IPS-18c (cell line): Measurements from ENCODE around the gene TMEM225.

Source experiments
- H3K4me3 ChIP-seq: 2 replicates; pipeline ENCODE4 v1.7.0; 2013; ENCODE audit warnings: low read depth, mild to moderate bottlenecking, low read length, moderate library complexity; ENCODE audit not compliant: insufficient read depth
- H3K9me3 ChIP-seq: one replicate; pipeline ENCODE4 v1.6.1; 2013; ENCODE audit warnings: mild to moderate bottlenecking, low read length, moderate library complexity; ENCODE audit not compliant: control insufficient read depth, insufficient read depth

Gene TMEM225

DNA sequence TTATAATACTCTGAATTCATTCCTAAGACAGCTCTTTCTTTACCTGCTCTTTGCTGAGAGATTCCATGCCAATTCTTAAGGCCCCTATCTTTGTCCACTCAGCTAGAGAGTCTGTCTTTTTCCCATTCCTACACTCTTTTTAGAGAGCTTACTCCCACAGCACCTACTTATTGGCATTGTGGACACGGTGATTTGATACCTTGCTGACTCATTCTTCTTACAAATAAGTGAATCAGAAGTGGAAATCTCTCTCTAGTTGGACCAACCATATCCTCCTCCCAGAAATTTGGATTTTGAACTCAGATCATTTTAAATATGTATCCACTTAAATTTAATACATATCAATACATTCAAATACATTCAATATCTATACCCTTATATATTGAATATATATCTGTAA lies 46.8 kb downstream of the TMEM225 start:
- Histone ChIP-seq H3K9me3 (no peaks in the 10 kb centered on the region), H3K4me3 (no peak overlapping the region)

DNA sequence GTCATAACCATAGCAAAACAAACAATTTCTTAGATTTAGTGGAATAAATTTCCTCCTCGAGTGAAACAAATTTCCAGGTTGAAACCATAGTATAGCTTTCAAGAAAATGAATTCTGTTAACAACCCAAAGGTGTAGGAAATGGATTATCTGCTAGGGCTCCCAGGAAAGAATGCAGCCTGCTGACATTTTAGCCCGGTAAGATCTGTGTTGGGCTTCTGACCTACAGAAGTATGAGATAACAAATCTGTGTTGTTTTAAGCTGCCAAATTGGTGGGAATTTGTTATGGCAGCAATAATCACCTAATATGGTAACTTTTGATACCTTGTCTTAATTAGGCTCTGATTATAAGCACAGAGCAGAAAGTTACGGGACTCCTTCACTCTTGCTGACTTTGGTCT lies 47.3 kb downstream of the TMEM225 start:
- H3K4me3 ChIP-seq, result no peak overlapping the region
- no peaks in the 10 kb centered on the region for H3K9me3 ChIP-seq

DNA sequence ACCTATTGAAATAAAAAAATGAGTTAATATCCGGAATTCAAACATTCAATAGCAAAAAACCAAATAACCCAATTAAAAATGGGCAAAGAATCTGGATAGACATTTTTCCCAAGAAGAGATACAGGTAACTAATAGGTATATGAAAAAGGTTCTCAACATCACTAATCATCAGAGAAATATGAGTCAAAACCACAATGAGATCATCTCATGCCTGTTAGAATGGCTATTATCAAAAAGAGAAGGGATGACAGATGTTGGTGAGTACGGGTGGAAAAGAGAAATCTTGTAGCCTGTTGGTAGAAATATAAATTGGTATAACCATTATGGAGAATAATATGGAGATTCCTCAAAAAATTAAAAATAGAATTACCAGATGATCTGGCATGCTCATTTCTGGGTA lies 52.4 kb downstream of the TMEM225 start:
- peaks cover 2% of the 10 kb centered on the region for H3K9me3 ChIP-seq
- no peak overlapping the region for H3K4me3 ChIP-seq
